22Rv1 (cell line): ENCODE data around the gene CDK11A.

Experiments
- ZFX ChIP-seq: fragments of 450-650 bp; IDR thresholded peaks from 2 replicates; pipeline ENCODE4 v1.6.1; 2017; ENCODE audit warnings: antibody characterized with exemption, borderline replicate concordance
- TF ChIP-seq, protein P1 (sequence below): fragments of 450-650 bp; IDR thresholded peaks from 2 replicates; pipeline ENCODE4 v1.5.1; 2017; ENCODE audit warnings: mild to moderate bottlenecking

DNA sequence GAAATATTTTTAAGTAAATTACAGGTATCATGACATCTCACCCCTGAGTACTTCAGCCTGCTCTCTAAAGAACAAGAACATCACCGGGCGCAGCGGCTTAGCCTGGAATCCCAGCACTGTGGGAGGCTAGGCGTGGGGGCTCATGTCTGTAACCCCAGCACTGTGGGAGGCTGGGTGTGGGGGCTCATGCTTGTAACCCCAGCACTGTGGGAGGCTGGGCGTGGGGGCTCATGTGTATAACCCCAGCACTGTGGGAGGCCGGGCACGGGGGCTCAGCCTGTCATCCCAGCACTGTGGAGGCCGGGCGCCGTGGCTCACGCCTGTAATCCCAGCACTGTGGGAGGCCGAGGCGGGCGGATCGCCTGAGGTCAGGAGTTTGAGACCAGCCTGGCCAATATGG lies 57.6 kb downstream of the CDK11A start:
- TF ChIP-seq, protein P1, sequence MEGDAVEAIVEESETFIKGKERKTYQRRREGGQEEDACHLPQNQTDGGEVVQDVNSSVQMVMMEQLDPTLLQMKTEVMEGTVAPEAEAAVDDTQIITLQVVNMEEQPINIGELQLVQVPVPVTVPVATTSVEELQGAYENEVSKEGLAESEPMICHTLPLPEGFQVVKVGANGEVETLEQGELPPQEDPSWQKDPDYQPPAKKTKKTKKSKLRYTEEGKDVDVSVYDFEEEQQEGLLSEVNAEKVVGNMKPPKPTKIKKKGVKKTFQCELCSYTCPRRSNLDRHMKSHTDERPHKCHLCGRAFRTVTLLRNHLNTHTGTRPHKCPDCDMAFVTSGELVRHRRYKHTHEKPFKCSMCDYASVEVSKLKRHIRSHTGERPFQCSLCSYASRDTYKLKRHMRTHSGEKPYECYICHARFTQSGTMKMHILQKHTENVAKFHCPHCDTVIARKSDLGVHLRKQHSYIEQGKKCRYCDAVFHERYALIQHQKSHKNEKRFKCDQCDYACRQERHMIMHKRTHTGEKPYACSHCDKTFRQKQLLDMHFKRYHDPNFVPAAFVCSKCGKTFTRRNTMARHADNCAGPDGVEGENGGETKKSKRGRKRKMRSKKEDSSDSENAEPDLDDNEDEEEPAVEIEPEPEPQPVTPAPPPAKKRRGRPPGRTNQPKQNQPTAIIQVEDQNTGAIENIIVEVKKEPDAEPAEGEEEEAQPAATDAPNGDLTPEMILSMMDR: no peak
- no peak for TF ChIP-seq ZFX
